Panc1 (cell line): ENCODE measurements around the gene ZNF66. TPM values are rescaled to one million over a fixed set of nuclear protein-coding genes. Genes with fewer than 3 reads are reported as not detected.

Experiments used
- ATAC-seq: fragments of 200-7000 bp; cut with Tn5 transposase; 2 replicates; pipeline ENCODE4 v1.9.1; 2020; ENCODE audit warnings: mild to moderate bottlenecking, moderate library complexity
- BruUV-seq: library from RNA; stranded (reverse); fragments of 400-500 nt; replicated peaks from 2 replicates; lab custom pipeline; 2021; lab: Mats Ljungman, UMichigan
- CTCF ChIA-PET: fragments of 300-600 bp; sonication (Branson Sonifier 250); formaldehyde crosslinking; loops from one replicate; lab custom pipeline; 2022; ENCODE audit warnings: antibody characterized with exemption; lab: Charles Lee
- POLR2A ChIA-PET: fragments of 300-600 bp; sonication (Branson Sonifier 250); formaldehyde crosslinking; loops from one replicate; lab custom pipeline; 2022; ENCODE audit warnings: antibody characterized with exemption; lab: Charles Lee
- DNase-seq: peaks from one replicate; pipeline ENCODE4 v3.0.0-alpha.2; 2010; ENCODE audit warnings: low read depth, low spot score
- H3K27ac ChIP-seq: 2 replicates; pipeline ENCODE4 v1.5.1; 2011; ENCODE audit warnings: mild to moderate bottlenecking, low read length, inconsistent platforms
- H3K27me3 ChIP-seq: fragments of 200-500 bp; sonication (Bioruptor generic); 2 replicates; pipeline ENCODE4 v1.6.0; 2014; ENCODE audit warnings: low read length, inconsistent platforms; ENCODE audit not compliant: control insufficient read depth, insufficient read depth
- H3K36me3 ChIP-seq: fragments of 200-500 bp; sonication (Bioruptor generic); 2 replicates; pipeline ENCODE4 v1.5.1; 2014; ENCODE audit warnings: inconsistent platforms, mild to moderate bottlenecking, low read length, moderate library complexity; ENCODE audit not compliant: control insufficient read depth, insufficient read depth
- H3K4me1 ChIP-seq: 2 replicates; pipeline ENCODE4 v1.5.1; 2011; ENCODE audit warnings: inconsistent platforms, mild to moderate bottlenecking, low read length, moderate library complexity; ENCODE audit not compliant: control insufficient read depth, insufficient read depth
- H3K4me3 ChIP-seq, 2 experiments: 2 replicates each; pipeline ENCODE4 v1.5.1; 2011 to 2012; ENCODE audit warnings: low read depth in 2 of 2, low read length in 2 of 2, mild to moderate bottlenecking in 2 of 2, inconsistent platforms in 1 of 2, moderate library complexity in 1 of 2
- H3K9me3 ChIP-seq: fragments of 200-500 bp; sonication (Bioruptor generic); 2 replicates; pipeline ENCODE4 v1.5.1; 2014; ENCODE audit warnings: low read depth, mild to moderate bottlenecking, inconsistent platforms, low read length, moderate library complexity; ENCODE audit not compliant: control insufficient read depth, insufficient read depth
- POLR2AphosphoS5 ChIP-seq: IDR thresholded peaks from 2 replicates; pipeline ENCODE4 v1.6.1; 2012; ENCODE audit warnings: mild to moderate bottlenecking, low read depth, low read length, moderate library complexity
- SIN3A ChIP-seq: IDR thresholded peaks from 2 replicates; pipeline ENCODE4 v1.6.1; 2012; ENCODE audit warnings: low read depth, mild to moderate bottlenecking, low read length, moderate library complexity, borderline replicate concordance; ENCODE audit not compliant: insufficient read depth
- TCF7L2 ChIP-seq: IDR thresholded peaks from 2 replicates; pipeline ENCODE4 v1.6.1; 2011; ENCODE audit warnings: mild to moderate bottlenecking, low read depth, low read length, inconsistent platforms
- in situ Hi-C: cut with HindIII; loops from 2 replicates; pipeline ENCODE4 v1.10.0; 2016; ENCODE audit warnings: low sequenced_read_pairs, low pct_unique_long_range_greater_than_20kb
- intact Hi-C: fragments of 100-400 bp; cut with micrococcal nuclease; formaldehyde crosslinking; loops from one replicate; pipeline ENCODE4 v1.10.0; 2022; ENCODE audit not compliant: unreplicated experiment
- total RNA-seq: library from RNA; stranded (reverse); gene quantifications from one replicate; pipeline ENCODE4 v1.2.1, GENCODE V29; 2021; ENCODE audit not compliant: unreplicated experiment
- TF ChIP-seq, protein P1 (sequence below): fragments of 450-650 bp; IDR thresholded peaks from 2 replicates; pipeline ENCODE4 v1.5.1; 2017; ENCODE audit warnings: mild to moderate bottlenecking
- TF ChIP-seq, protein P2 (sequence below), 2 experiments: IDR thresholded peaks; 2 replicates each; pipeline ENCODE4 v1.6.1; 2011 to 2012; ENCODE audit warnings: low read depth in 2 of 2, control low read depth in 1 of 2, low read length in 1 of 2, mild to moderate bottlenecking in 1 of 2, moderate library complexity in 1 of 2; ENCODE audit not compliant: insufficient read depth in 1 of 2

ZNF66 gene
- total RNA-seq, 1 experiment from 2014 or later = 5.3 TPM

DNA sequence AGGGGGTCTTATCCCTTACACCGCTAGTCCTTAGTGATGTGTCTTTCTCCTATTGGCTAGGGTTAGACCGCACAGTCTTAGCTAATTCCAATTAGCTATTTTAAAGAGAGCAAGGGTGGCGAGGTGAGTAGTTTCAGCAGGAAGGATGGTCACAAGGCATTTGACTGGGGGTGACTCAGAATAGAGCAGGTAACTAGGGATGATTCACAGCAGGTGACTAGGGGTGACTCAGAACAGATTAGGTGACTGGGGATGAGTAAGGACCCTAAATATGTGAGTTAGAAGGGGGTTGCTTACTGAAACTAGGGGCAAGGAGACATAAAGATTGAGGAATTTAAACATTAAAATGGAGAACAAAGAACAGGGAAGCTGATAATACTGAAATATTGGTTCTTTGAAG lies 64.3 kb downstream of the ZNF66 start:
- in situ Hi-C loops = no loop called here

More for the DNA sequence above, 64.3 kb downstream of the ZNF66 start:
- H3K36me3 ChIP-seq = no peaks in the 10 kb centered on the region
- H3K4me1 ChIP-seq = no peaks in the 10 kb centered on the region
- no TSS peak for BruUV-seq
- ChIA-PET POLR2A (no interaction called here), CTCF (no interaction called here)
- no peak overlapping the region for H3K4me3 ChIP-seq
- H3K27ac ChIP-seq = no peak overlapping the region
- intact Hi-C loops = no loop called here
- H3K27me3 ChIP-seq = no peaks in the 10 kb centered on the region
- ATAC-seq (no peak), DNase-seq (no peak)
- TF ChIP-seq POLR2AphosphoS5 (no peak), SIN3A (no peak), TCF7L2 (no peak)
- TF ChIP-seq, protein P1, sequence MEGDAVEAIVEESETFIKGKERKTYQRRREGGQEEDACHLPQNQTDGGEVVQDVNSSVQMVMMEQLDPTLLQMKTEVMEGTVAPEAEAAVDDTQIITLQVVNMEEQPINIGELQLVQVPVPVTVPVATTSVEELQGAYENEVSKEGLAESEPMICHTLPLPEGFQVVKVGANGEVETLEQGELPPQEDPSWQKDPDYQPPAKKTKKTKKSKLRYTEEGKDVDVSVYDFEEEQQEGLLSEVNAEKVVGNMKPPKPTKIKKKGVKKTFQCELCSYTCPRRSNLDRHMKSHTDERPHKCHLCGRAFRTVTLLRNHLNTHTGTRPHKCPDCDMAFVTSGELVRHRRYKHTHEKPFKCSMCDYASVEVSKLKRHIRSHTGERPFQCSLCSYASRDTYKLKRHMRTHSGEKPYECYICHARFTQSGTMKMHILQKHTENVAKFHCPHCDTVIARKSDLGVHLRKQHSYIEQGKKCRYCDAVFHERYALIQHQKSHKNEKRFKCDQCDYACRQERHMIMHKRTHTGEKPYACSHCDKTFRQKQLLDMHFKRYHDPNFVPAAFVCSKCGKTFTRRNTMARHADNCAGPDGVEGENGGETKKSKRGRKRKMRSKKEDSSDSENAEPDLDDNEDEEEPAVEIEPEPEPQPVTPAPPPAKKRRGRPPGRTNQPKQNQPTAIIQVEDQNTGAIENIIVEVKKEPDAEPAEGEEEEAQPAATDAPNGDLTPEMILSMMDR = no peak
- TF ChIP-seq, protein P2, sequence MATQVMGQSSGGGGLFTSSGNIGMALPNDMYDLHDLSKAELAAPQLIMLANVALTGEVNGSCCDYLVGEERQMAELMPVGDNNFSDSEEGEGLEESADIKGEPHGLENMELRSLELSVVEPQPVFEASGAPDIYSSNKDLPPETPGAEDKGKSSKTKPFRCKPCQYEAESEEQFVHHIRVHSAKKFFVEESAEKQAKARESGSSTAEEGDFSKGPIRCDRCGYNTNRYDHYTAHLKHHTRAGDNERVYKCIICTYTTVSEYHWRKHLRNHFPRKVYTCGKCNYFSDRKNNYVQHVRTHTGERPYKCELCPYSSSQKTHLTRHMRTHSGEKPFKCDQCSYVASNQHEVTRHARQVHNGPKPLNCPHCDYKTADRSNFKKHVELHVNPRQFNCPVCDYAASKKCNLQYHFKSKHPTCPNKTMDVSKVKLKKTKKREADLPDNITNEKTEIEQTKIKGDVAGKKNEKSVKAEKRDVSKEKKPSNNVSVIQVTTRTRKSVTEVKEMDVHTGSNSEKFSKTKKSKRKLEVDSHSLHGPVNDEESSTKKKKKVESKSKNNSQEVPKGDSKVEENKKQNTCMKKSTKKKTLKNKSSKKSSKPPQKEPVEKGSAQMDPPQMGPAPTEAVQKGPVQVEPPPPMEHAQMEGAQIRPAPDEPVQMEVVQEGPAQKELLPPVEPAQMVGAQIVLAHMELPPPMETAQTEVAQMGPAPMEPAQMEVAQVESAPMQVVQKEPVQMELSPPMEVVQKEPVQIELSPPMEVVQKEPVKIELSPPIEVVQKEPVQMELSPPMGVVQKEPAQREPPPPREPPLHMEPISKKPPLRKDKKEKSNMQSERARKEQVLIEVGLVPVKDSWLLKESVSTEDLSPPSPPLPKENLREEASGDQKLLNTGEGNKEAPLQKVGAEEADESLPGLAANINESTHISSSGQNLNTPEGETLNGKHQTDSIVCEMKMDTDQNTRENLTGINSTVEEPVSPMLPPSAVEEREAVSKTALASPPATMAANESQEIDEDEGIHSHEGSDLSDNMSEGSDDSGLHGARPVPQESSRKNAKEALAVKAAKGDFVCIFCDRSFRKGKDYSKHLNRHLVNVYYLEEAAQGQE (IDR thresholded peaks at IDR 0.05; ENCODE audit: insufficient read depth in 1 of 2, low read depth in 2 of 2, low read length in 1 of 2) = no peak
- H3K9me3 ChIP-seq = peaks cover 5% of the 10 kb centered on the region; the same call in 1 of the 2 replicates

Other genes starting within 250 kb of the ZNF66 start
- gene ZNF737, start 210.5 kb upstream of the ZNF66 start, total RNA-seq = 11.6 TPM
- gene ZNF626, start 114.7 kb upstream of the ZNF66 start, total RNA-seq = 12.7 TPM
- gene ZNF85, start 146.9 kb downstream of the ZNF66 start, total RNA-seq = 7.4 TPM
- gene ZNF430, start 244.4 kb downstream of the ZNF66 start, total RNA-seq = 6.4 TPM